ENCODE data around the gene TSFM. TPM values are rescaled to one million over a fixed set of nuclear protein-coding genes. Genes with fewer than 3 reads are reported as not detected.

Gene TSFM
- total RNA-seq, 1 experiment from 2014 or later: 48.7 TPM

- DNase-seq (ENCODE audit: low spot score) (no peak), ATAC-seq (no peak)
- Mint-ChIP-seq H3K9me3 (no peaks in the 10 kb centered on the region), H3K27ac (no peak overlapping the region), H3K36me3 (no peaks in the 10 kb centered on the region), H3K4me1 (peaks cover 26% of the 10 kb centered on the region), H3K4me3 (no peak overlapping the region), H3K27me3 (ENCODE audit: low read depth) (peaks cover 91% of the 10 kb centered on the region)
- POLR2A ChIA-PET: interaction anchor here (1.4 kb wide), 1 partner anchor 14 kb away, joined by 3 read pairs; the partner anchor contains the start of gene TSPAN31
- CTCF ChIA-PET: interaction anchor here (1.0 to 1.7 kb wide), 8 partner anchors 14 to 59 kb away, joined by 3 to 6 read pairs (median 4); partner anchors contain the start of genes AVIL and TSPAN31
- TF ChIP-seq ZBTB21 (CRISPR knock-in tag; IDR thresholded peaks at IDR 0.05; ENCODE audit: borderline replicate concordance) (no peak), CREM (CRISPR knock-in tag; IDR thresholded peaks at IDR 0.05) (no peak), TCF7 (CRISPR knock-in tag; IDR thresholded peaks at IDR 0.05; ENCODE audit: low read depth) (no peak), NFE2L1 (CRISPR knock-in tag; IDR thresholded peaks at IDR 0.05) (no peak), CTCF (IDR thresholded peaks at IDR 0.05) (no peak), KAT7 (CRISPR knock-in tag; IDR thresholded peaks at IDR 0.05; ENCODE audit: borderline replicate concordance) (no peak), NR2C2 (CRISPR knock-in tag; IDR thresholded peaks at IDR 0.05) (no peak), ZNF263 (CRISPR knock-in tag; IDR thresholded peaks at IDR 0.05; ENCODE audit: low read depth) (no peak)
- TF ChIP-seq, protein P1, sequence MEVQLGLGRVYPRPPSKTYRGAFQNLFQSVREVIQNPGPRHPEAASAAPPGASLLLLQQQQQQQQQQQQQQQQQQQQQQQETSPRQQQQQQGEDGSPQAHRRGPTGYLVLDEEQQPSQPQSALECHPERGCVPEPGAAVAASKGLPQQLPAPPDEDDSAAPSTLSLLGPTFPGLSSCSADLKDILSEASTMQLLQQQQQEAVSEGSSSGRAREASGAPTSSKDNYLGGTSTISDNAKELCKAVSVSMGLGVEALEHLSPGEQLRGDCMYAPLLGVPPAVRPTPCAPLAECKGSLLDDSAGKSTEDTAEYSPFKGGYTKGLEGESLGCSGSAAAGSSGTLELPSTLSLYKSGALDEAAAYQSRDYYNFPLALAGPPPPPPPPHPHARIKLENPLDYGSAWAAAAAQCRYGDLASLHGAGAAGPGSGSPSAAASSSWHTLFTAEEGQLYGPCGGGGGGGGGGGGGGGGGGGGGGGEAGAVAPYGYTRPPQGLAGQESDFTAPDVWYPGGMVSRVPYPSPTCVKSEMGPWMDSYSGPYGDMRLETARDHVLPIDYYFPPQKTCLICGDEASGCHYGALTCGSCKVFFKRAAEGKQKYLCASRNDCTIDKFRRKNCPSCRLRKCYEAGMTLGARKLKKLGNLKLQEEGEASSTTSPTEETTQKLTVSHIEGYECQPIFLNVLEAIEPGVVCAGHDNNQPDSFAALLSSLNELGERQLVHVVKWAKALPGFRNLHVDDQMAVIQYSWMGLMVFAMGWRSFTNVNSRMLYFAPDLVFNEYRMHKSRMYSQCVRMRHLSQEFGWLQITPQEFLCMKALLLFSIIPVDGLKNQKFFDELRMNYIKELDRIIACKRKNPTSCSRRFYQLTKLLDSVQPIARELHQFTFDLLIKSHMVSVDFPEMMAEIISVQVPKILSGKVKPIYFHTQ (CRISPR knock-in tag; IDR thresholded peaks at IDR 0.05): no peak
- TF ChIP-seq, protein P2, sequence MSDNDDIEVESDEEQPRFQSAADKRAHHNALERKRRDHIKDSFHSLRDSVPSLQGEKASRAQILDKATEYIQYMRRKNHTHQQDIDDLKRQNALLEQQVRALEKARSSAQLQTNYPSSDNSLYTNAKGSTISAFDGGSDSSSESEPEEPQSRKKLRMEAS (CRISPR knock-in tag; IDR thresholded peaks at IDR 0.05): no peak
These were observed 23.8 kb upstream of the TSFM start for GRCh38 chr12:57758552-57759359.

DNA sequence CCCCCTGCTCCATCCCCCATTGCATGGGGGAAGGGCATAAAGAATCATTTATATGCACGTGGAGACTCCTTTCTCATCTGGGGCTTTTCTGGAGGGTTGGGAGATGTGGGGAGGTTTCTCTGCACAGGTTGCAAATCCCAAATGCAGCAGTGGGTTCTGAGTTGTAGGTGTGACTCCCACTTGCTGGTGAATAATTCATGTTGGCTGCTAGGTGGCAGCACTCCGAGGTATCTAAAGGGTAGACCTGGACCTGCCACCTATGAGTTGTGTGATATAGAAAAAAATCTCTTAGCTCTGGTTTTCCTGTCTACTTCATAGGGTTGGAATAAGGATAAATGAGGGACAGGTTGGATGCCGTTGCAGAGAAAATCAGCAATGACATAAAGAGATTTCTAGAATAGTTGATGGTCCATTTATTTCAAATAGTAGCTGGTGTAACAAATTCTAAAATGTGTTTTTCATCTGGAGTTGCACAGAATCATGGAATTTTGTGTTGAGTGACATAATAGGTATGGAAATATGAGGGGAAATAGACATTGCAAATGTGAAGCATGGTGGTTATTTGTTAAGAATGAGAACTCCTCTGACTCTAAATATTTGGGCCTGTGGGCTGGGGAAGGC lies 23.1 kb upstream of the TSFM start:
- H3K27ac Mint-ChIP-seq: no peak overlapping the region
- no peaks in the 10 kb centered on the region for H3K36me3 Mint-ChIP-seq
- H3K4me1 Mint-ChIP-seq: peaks cover 25% of the 10 kb centered on the region
- ChIA-PET POLR2A (interaction anchor here (1.4 kb wide), 1 partner anchor 15 kb away, joined by 3 read pairs; the partner anchor contains the start of gene TSPAN31), CTCF (interaction anchor here (0.6 to 1.7 kb wide), 14 partner anchors 13 to 193 kb away, joined by 3 to 6 read pairs (median 4); partner anchors contain the start of genes AVIL, EEF1AKMT3, METTL1 and TSPAN31)
- H3K4me3 Mint-ChIP-seq: no peak overlapping the region
- H3K9me3 Mint-ChIP-seq: no peaks in the 10 kb centered on the region
- ATAC-seq (peak; percentile 10; the same call in 1 of the 2 replicates), DNase-seq (ENCODE audit: low spot score) (no peak)
- TF ChIP-seq ZNF138 (CRISPR knock-in tag; conservative IDR thresholded peaks at IDR 0.05) (no peak), CTCF (IDR thresholded peaks at IDR 0.05) (peak; percentile 34; the same call in 1 of the 2 replicates), ZNF512 (CRISPR knock-in tag; IDR thresholded peaks at IDR 0.05; ENCODE audit: borderline replicate concordance) (no peak)
- H3K27me3 Mint-ChIP-seq (ENCODE audit: low read depth): peaks cover 91% of the 10 kb centered on the region
